ENCODE data around the gene ZNF280C.

DNA sequence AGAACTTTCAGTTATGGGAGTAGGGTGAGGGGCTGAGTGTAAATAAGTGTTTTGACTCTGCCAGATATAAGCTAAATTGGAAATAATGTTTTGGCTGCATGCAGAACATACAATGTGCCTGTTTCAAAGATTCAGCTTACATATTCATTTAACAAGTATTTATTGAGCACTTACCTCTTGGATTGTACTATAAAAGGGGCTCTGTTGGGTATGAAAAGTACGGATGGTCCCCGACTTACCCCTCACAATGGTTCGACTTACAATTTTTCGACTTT lies 102.3 kb downstream of the ZNF280C start:
- TF ChIP-seq, protein P1, sequence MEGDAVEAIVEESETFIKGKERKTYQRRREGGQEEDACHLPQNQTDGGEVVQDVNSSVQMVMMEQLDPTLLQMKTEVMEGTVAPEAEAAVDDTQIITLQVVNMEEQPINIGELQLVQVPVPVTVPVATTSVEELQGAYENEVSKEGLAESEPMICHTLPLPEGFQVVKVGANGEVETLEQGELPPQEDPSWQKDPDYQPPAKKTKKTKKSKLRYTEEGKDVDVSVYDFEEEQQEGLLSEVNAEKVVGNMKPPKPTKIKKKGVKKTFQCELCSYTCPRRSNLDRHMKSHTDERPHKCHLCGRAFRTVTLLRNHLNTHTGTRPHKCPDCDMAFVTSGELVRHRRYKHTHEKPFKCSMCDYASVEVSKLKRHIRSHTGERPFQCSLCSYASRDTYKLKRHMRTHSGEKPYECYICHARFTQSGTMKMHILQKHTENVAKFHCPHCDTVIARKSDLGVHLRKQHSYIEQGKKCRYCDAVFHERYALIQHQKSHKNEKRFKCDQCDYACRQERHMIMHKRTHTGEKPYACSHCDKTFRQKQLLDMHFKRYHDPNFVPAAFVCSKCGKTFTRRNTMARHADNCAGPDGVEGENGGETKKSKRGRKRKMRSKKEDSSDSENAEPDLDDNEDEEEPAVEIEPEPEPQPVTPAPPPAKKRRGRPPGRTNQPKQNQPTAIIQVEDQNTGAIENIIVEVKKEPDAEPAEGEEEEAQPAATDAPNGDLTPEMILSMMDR (IDR thresholded peaks at IDR 0.05) = no peak
- TF ChIP-seq IRF2 (CRISPR knock-in tag; IDR thresholded peaks at IDR 0.05; ENCODE audit: borderline replicate concordance, low read depth) (no peak), NR3C1 (CRISPR knock-in tag; conservative IDR thresholded peaks at IDR 0.05; ENCODE audit: low read depth) (no peak), JUN (CRISPR knock-in tag; IDR thresholded peaks at IDR 0.05) (no peak), SP1 (CRISPR knock-in tag; conservative IDR thresholded peaks at IDR 0.05) (no peak), ATF1 (CRISPR knock-in tag; IDR thresholded peaks at IDR 0.05) (no peak), MLX (CRISPR knock-in tag; IDR thresholded peaks at IDR 0.05) (no peak), MXD4 (CRISPR knock-in tag; IDR thresholded peaks at IDR 0.05; ENCODE audit: borderline replicate concordance) (no peak), ELF4 (CRISPR knock-in tag; IDR thresholded peaks at IDR 0.05; ENCODE audit: low read depth) (no peak), NFATC4 (CRISPR knock-in tag; IDR thresholded peaks at IDR 0.05) (no peak), FOXK1 (CRISPR knock-in tag; IDR thresholded peaks at IDR 0.05) (no peak), ATF3 (CRISPR knock-in tag; conservative IDR thresholded peaks at IDR 0.05) (no peak), EMX1 (CRISPR knock-in tag; IDR thresholded peaks at IDR 0.05) (no peak)
- TF ChIP-seq, protein P2, sequence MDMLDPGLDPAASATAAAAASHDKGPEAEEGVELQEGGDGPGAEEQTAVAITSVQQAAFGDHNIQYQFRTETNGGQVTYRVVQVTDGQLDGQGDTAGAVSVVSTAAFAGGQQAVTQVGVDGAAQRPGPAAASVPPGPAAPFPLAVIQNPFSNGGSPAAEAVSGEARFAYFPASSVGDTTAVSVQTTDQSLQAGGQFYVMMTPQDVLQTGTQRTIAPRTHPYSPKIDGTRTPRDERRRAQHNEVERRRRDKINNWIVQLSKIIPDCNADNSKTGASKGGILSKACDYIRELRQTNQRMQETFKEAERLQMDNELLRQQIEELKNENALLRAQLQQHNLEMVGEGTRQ (CRISPR knock-in tag; IDR thresholded peaks at IDR 0.05) = no peak

Measured in WTC11 (cell line).